Glutamatergic neuron (in vitro differentiated cells): ENCODE data around the gene RNGTT. TPM values are rescaled to one million over a fixed set of nuclear protein-coding genes. Genes with fewer than 3 reads are reported as not detected.
"Not testable (repeated sequence)": the region's sequence is repeated elsewhere in the genome, so short reads cannot be mapped to it uniquely, and the experiment has no call there.

Experiments used
- DNase-seq: peaks from one replicate; pipeline ENCODE4 v3.0.0; 2022
- H3K27ac Mint-ChIP-seq: one replicate; pipeline ENCODE4 v1.8.0; 2020; ENCODE audit warnings: mild to moderate bottlenecking, mixed read lengths, inconsistent platforms; ENCODE audit not compliant: unreplicated experiment
- H3K27me3 Mint-ChIP-seq: one replicate; pipeline ENCODE4 v1.8.0; 2020; ENCODE audit warnings: mild to moderate bottlenecking, moderate library complexity, mixed read lengths, inconsistent platforms; ENCODE audit not compliant: unreplicated experiment
- H3K36me3 Mint-ChIP-seq: one replicate; pipeline ENCODE4 v1.8.0; 2020; ENCODE audit warnings: mild to moderate bottlenecking, mixed read lengths, inconsistent platforms; ENCODE audit not compliant: unreplicated experiment
- H3K4me1 Mint-ChIP-seq: one replicate; pipeline ENCODE4 v1.8.0; 2020; ENCODE audit warnings: mild to moderate bottlenecking, low read depth, mixed read lengths, inconsistent platforms; ENCODE audit not compliant: unreplicated experiment
- H3K4me3 Mint-ChIP-seq: one replicate; pipeline ENCODE4 v1.8.0; 2020; ENCODE audit warnings: mild to moderate bottlenecking, mixed read lengths, inconsistent platforms; ENCODE audit not compliant: unreplicated experiment
- H3K9me3 Mint-ChIP-seq: one replicate; pipeline ENCODE4 v1.8.0; 2020; ENCODE audit warnings: mild to moderate bottlenecking, moderate library complexity, mixed read lengths, inconsistent platforms; ENCODE audit not compliant: unreplicated experiment
- CTCF ChIP-seq: fragments of 200-600 bp; sonication (generic); IDR thresholded peaks from one replicate; pipeline ENCODE4 v1.5.0; 2021; ENCODE audit not compliant: partially characterized antibody, unreplicated experiment
- total RNA-seq: library from RNA; stranded (reverse); fragmentation: NEBNext Ultra II Directional; extraction: Animal tissue kit (Norgen Biotek cat#: 25700); gene quantifications from one replicate; pipeline ENCODE4 v1.2.1, GENCODE V29; 2021; ENCODE audit not compliant: unreplicated experiment

The RNGTT gene
- total RNA-seq, 1 donor from 2014 or later, result 23.9 TPM

- no peak overlapping the region for H3K27ac Mint-ChIP-seq
- no peak for TF ChIP-seq CTCF
- peaks cover 5% of the 10 kb centered on the region for H3K9me3 Mint-ChIP-seq
- no peaks in the 10 kb centered on the region for H3K36me3 Mint-ChIP-seq
- H3K4me3 Mint-ChIP-seq, result no peak overlapping the region
- DNase-seq, result no peak
- H3K27me3 Mint-ChIP-seq, result peaks cover 6% of the 10 kb centered on the region
- peaks cover 2% of the 10 kb centered on the region for H3K4me1 Mint-ChIP-seq
These were observed 221.5 kb downstream of the RNGTT start for GRCh38 chr6:88741939-88742338.

- Mint-ChIP-seq H3K4me3 (no peak overlapping the region), H3K36me3 (no peaks in the 10 kb centered on the region)
These were observed 222.3 kb downstream of the RNGTT start for GRCh38 chr6:88741071-88741470.

GRCh38 chr6:88734544-88734943, 228.9 kb downstream of the RNGTT start:
- H3K27me3 Mint-ChIP-seq, result peaks cover 3% of the 10 kb centered on the region
- no peaks in the 10 kb centered on the region for H3K36me3 Mint-ChIP-seq
- H3K4me1 Mint-ChIP-seq, result peaks cover 11% of the 10 kb centered on the region
- no peak for TF ChIP-seq CTCF
- DNase-seq, result no peak
- H3K9me3 Mint-ChIP-seq, result no peaks in the 10 kb centered on the region
- H3K27ac Mint-ChIP-seq, result no peak overlapping the region
- no peak overlapping the region for H3K4me3 Mint-ChIP-seq

More at GRCh38 chr6:88741071-88741470, 222.3 kb downstream of the RNGTT start:
- Mint-ChIP-seq H3K9me3 (peaks cover 5% of the 10 kb centered on the region), H3K4me1 (peaks cover 2% of the 10 kb centered on the region), H3K27ac (no peak overlapping the region), H3K27me3 (peaks cover 3% of the 10 kb centered on the region)
- no peak for DNase-seq
- no peak for TF ChIP-seq CTCF

DNA sequence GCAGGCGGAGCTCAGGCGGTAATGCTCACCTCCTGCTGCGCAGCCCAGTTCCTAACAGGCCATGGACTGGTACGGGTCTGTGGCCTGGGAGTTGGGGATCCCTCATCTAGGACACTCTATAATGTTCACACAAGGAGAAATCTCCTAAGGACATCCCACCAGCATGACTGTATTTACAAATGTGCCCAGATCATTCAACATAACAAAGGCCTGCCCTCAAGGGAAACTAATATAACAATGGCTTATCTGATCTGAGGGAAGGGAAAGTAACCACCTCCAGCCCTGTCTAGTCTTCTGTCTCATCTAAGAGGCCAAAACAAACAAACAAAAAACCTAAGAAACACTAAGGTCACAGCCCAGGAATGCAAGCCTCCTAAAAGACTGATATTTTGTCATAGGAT, 232.8 kb downstream of the RNGTT start:
- Mint-ChIP-seq H3K36me3 (no peaks in the 10 kb centered on the region), H3K4me3 (no peak overlapping the region), H3K27ac (no peak overlapping the region), H3K27me3 (no peaks in the 10 kb centered on the region), H3K4me1 (peaks cover 21% of the 10 kb centered on the region), H3K9me3 (no peaks in the 10 kb centered on the region)
- no peak for TF ChIP-seq CTCF
- DNase-seq, result no peak

DNA sequence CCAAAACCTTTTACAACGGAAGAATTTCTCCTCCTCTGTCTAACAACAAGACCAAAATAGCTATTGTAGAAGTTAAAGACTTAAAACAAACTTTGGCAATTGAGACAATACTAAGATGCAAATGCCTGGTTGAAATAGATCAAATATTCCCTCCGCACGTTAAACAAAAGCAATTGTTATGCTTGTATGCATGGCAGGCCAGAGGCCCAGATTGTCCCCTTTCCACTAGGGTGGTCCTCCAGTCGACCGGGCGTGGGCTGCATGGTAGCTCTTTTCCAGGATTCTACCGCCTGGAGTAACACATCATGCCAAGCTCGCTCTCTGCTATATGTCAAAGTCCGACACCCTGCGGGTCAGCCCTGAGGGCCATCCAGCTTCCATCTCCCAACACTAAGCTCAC, 234.7 kb downstream of the RNGTT start:
- no peak for DNase-seq
- peaks cover 1% of the 10 kb centered on the region for H3K9me3 Mint-ChIP-seq
- H3K4me1 Mint-ChIP-seq, result peaks cover 21% of the 10 kb centered on the region
- no peak overlapping the region for H3K27ac Mint-ChIP-seq
- H3K36me3 Mint-ChIP-seq, result no peaks in the 10 kb centered on the region
- no peaks in the 10 kb centered on the region for H3K27me3 Mint-ChIP-seq
- TF ChIP-seq CTCF, result no peak
- H3K4me3 Mint-ChIP-seq, result no peak overlapping the region

GRCh38 chr6:88726409-88726808, 237.0 kb downstream of the RNGTT start:
- not testable (repeated sequence) for H3K27ac Mint-ChIP-seq, H3K4me3 Mint-ChIP-seq, H3K36me3 Mint-ChIP-seq, H3K9me3 Mint-ChIP-seq, DNase-seq, H3K27me3 Mint-ChIP-seq
- peaks cover 21% of the 10 kb centered on the region for H3K4me1 Mint-ChIP-seq
